HTR-8/SVneo (cell line): Measurements from ENCODE around the gene SH3PXD2A.
"Not testable (repeated sequence)": the region's sequence is repeated elsewhere in the genome, so short reads cannot be mapped to it uniquely, and the experiment has no call there.

Experiments
- DNase-seq: peaks from one replicate; pipeline ENCODE4 v3.0.0; 2011; ENCODE audit warnings: low spot score, mixed read lengths; ENCODE audit not compliant: insufficient read length
- FAIRE-seq: peaks from 2 replicates; lab custom pipeline; 2011; peaks lifted over from hg19 to GRCh38; lab: Jason Lieb, UNC

The SH3PXD2A gene

GRCh38 chr10:103641326-103641725 lies 214.1 kb downstream of the SH3PXD2A start:
- no peak for FAIRE-seq
- no peak for DNase-seq

- no peak for DNase-seq
- FAIRE-seq = no peak
Observed at GRCh38 chr10:103640436-103641181, 214.8 kb downstream of the SH3PXD2A start.

- DNase-seq = no peak
Observed at GRCh38 chr10:103638948-103639347, 216.4 kb downstream of the SH3PXD2A start.

GRCh38 chr10:103637927-103638557 lies 217.3 kb downstream of the SH3PXD2A start:
- DNase-seq = no peak
- no peak for FAIRE-seq

More at GRCh38 chr10:103638948-103639347, 216.4 kb downstream of the SH3PXD2A start:
- no peak for FAIRE-seq

GRCh38 chr10:103637011-103637410 lies 218.4 kb downstream of the SH3PXD2A start:
- DNase-seq (no peak), FAIRE-seq (no peak)

- no peak for FAIRE-seq
- DNase-seq = no peak
Observed at GRCh38 chr10:103636492-103636891, 218.9 kb downstream of the SH3PXD2A start.

- FAIRE-seq (no peak), DNase-seq (no peak)
Observed at GRCh38 chr10:103635580-103635979, 219.8 kb downstream of the SH3PXD2A start.

- FAIRE-seq (no peak), DNase-seq (no peak)
Observed at GRCh38 chr10:103633846-103634245, 221.5 kb downstream of the SH3PXD2A start.

- FAIRE-seq, DNase-seq: not testable (repeated sequence)
Observed at GRCh38 chr10:103632871-103633270, 222.5 kb downstream of the SH3PXD2A start.

- FAIRE-seq = no peak
Observed at GRCh38 chr10:103632247-103632642, 223.1 kb downstream of the SH3PXD2A start.

GRCh38 chr10:103630156-103630555 lies 225.2 kb downstream of the SH3PXD2A start:
- FAIRE-seq = no peak
- DNase-seq = no peak

More at GRCh38 chr10:103632247-103632642, 223.1 kb downstream of the SH3PXD2A start:
- no peak for DNase-seq

GRCh38 chr10:103629581-103629980 lies 225.8 kb downstream of the SH3PXD2A start:
- DNase-seq (no peak), FAIRE-seq (no peak)

GRCh38 chr10:103627893-103628292 lies 227.5 kb downstream of the SH3PXD2A start:
- DNase-seq (no peak), FAIRE-seq (no peak)

- DNase-seq (no peak), FAIRE-seq (no peak)
Observed at GRCh38 chr10:103627111-103627892, 228.1 kb downstream of the SH3PXD2A start.

GRCh38 chr10:103626178-103626577 lies 229.2 kb downstream of the SH3PXD2A start:
- DNase-seq = no peak
- no peak for FAIRE-seq

GRCh38 chr10:103622935-103623574 lies 232.3 kb downstream of the SH3PXD2A start:
- FAIRE-seq (no peak), DNase-seq (no peak)

GRCh38 chr10:103622286-103622685 lies 233.1 kb downstream of the SH3PXD2A start:
- FAIRE-seq (no peak), DNase-seq (no peak)

GRCh38 chr10:103621783-103622125 lies 233.6 kb downstream of the SH3PXD2A start:
- FAIRE-seq (no peak), DNase-seq (no peak)

- DNase-seq = no peak
- peak; percentile 55 for FAIRE-seq
Observed at GRCh38 chr10:103620891-103621782, 234.2 kb downstream of the SH3PXD2A start.

- FAIRE-seq = no peak
- no peak for DNase-seq
Observed at GRCh38 chr10:103620352-103620740, 235.0 kb downstream of the SH3PXD2A start.
